Endothelial cell of umbilical vein (primary cell): ENCODE data around the gene DENND4A.

Experiments
- POLR2A ChIP-seq: IDR thresholded peaks from 2 replicates; pipeline ENCODE4 v1.6.1; 2012; ENCODE audit warnings: low read depth, mild to moderate bottlenecking, control low read depth, low read length
- TF ChIP-seq, protein P1 (sequence below): IDR thresholded peaks from 2 replicates; pipeline ENCODE4 v1.6.1; 2011; ENCODE audit not compliant: insufficient read depth, insufficient read length

DNA sequence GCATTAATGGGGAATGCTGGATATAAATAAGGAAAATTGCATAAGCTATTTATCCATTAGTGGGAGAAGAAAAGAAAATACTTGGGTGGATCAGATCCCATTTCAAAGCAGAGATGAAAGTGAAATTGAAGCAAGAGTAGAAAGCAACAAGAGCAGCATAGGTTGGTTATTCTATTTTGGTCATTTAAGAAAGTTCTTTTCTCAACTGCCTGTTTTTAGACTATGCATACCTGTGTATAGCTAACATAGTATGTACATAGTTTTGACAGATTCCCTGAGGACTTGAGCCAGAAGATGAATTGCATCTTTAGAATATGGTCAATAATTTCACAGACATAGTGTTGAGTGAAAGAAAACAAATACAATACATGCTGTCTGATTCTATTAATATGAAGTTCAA, 29.0 kb upstream of the DENND4A start:
- TF ChIP-seq, protein P1, sequence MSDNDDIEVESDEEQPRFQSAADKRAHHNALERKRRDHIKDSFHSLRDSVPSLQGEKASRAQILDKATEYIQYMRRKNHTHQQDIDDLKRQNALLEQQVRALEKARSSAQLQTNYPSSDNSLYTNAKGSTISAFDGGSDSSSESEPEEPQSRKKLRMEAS: no peak
- TF ChIP-seq POLR2A: no peak
